HG02642 (cell line): ENCODE results near the gene IGFL3.
"Not testable (repeated sequence)": the region's sequence is repeated elsewhere in the genome, so short reads cannot be mapped to it uniquely, and the experiment has no call there.

Experiments used
- ATAC-seq: cut with Tn5 transposase; IDR thresholded peaks from one replicate; pipeline ENCODE4 v1.9.1; 2021; ENCODE audit warnings: mild to moderate bottlenecking; ENCODE audit not compliant: unreplicated experiment, poor library complexity

The IGFL3 gene

DNA sequence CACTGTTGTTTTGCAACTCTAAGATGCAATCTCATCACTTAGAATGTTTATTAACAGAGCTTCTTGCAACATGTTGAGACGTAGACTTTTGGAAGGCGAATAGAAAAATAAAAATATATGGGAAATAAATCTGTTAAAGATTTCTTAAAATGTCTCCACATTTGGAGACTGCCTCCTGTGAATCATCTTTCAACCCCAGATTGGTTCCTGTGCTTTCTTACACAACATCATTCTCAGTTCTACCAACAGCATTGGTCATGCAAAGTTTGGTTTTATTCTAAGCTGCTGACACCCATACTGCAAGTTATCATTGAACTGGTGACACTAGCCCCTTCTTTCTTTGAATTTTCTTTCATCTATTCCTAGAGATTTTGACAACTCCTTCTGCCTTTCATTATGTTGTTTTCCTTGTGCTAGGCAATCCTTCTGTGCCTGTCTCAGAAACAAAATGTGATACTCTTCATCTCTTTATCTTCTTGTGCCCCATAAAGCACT lies 1.6 kb upstream of the IGFL3 start:
- ATAC-seq: no peak

DNA sequence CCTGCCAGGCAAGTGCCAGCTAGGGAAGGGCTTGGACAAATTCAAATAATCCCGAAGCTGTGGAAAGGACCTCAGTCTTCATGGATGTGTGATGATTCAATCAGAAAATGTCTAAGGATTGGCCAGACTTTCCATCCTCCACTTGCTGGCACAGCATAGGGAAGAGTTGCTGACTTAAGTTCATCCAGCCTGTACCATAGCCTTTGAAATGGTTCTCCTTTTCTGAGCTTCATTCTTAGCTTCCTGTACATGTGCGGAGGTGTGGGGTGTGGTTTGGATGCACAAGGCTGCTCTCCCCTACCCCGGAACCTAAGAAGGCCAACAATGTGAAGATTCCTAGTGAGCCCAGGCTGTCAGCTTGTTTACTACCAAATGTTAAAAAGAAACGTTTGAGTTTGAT lies 959 bp upstream of the IGFL3 start:
- ATAC-seq: no peak

DNA sequence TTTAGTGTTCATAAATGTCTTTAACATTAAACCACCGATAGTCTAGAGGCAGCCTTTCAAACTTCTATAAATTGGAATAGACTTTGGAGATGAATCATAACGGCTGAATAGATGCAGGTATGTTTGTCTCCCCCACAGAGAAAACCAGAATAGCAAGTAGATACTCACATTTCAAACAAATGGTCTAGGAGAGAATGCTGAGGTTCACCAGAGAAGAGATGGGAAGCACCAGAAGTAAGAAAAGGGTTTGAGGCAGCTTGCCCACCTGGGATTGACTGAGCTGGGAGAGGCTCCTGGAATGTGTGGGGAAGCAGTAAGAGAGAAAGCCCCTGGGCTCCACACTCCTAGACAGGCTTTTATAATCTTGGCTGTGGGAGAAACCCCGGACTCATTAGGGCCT lies 6.4 kb downstream of the IGFL3 start:
- ATAC-seq: no peak

DNA sequence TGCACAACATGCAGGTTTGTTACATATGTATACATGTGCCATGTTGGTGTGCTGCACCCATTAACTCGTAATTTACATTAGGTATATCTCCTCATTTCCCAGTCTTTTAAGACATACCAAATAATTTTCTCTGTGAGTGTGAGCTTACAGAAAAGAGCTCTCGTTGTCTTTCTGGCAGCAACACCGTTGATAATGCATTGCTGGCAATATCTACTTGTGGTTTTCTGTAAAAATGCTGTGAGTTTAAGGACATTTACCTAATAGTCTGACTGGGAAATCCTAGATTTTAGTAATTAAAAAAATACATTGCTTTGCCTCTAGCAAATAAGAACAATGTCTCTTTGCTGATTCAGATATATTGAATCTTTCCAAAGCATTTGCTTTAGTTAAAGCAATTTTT lies 8.4 kb downstream of the IGFL3 start:
- no peak for ATAC-seq

- no peak for ATAC-seq
Measured at GRCh38 chr19:46115396-46116106, 8.9 kb downstream of the IGFL3 start.

GRCh38 chr19:46113726-46114125 lies 10.8 kb downstream of the IGFL3 start:
- ATAC-seq: no peak

DNA sequence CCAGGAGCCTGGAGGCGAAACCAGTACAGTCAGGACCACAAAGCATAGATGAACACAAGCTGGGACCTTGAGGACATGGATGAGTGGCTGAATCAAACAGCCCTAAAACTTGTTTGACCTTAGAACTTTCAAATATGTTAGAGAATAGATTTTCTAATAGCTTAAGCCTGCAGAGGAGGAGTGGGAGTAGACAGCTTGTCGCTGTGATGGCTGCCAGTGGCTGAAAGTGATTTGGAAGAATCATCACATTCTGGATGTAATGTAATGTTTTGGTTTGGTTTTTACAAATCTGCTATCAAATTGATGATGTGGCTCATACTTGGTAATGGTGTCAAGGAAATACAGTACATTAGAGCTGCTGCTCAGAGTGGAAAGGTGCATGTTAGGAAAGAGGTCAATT lies 12.0 kb downstream of the IGFL3 start:
- no peak for ATAC-seq

DNA sequence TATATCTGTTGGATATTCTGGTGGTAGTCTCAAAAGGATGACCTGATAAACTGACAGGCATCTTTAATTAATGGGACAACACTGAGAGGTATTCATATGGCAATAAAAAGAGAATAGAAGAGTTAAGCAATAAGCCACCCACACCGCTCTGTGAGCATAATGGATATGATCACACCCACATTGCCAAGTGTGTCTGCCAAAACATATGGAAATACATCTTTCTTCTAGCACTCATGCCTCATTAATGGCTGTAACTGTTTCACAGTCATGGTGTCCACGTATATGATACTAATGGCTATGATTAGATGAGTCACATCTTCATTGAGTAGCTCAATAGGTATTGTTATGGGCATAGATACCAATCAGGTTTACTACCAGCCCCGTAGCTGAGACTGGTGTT lies 13.1 kb downstream of the IGFL3 start:
- no peak for ATAC-seq

DNA sequence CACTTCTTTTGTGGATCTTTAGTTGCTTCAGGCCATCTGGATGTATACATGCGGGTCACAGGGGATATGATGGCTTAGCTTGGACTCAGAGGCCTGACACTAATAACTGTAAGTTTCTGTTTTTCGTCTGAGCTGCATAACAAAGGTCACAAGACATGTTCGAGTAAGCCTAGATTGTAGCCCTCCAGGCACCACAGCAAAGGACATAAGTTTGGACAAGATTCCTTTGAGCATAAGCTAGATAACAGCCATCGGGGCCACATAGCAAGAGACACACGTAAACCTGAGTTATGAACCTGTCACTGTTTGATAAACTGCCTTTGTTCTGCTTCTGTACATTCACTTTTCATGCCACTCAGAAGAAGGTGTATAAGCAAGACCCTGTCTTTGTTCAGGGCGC lies 14.6 kb downstream of the IGFL3 start:
- ATAC-seq: no peak

DNA sequence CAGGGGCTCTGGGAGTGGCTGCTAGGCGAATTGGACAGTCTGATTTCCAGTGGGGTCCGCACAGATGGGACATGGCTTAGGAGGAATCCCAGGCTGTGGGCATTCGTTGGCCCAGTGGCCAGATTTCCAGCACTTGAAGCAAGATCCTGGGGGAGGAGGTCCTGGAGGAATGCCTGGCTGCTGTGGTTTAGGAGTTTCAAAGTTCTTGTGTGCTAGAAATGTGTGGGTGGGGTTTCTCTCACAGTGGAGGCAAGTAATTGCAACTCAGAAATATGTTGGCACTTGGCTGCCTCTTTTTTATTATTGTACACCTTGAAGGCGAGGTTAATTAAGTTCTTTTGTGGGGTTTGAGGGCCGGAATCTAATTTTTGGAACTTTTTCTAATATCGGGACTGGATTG lies 17.1 kb downstream of the IGFL3 start:
- no peak for ATAC-seq

DNA sequence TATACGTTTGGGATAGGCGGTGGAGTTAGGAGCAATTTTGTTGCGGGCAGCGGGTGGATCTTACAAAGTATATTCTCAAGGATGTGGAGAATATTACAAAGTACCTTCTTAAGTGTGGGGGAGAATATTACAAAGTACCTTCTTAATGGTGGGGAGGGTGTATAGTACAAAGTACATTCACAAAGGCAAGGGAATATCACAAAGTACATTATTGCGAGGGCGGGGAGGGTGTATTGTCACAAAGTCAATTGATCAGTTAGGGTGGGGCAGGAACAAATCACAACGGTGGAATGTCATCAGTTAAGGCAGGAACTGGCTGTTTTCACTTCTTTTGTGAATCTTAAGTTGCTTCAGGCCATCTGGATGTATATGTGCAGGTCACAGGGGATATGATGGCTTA lies 22.2 kb downstream of the IGFL3 start:
- ATAC-seq: not testable (repeated sequence)

DNA sequence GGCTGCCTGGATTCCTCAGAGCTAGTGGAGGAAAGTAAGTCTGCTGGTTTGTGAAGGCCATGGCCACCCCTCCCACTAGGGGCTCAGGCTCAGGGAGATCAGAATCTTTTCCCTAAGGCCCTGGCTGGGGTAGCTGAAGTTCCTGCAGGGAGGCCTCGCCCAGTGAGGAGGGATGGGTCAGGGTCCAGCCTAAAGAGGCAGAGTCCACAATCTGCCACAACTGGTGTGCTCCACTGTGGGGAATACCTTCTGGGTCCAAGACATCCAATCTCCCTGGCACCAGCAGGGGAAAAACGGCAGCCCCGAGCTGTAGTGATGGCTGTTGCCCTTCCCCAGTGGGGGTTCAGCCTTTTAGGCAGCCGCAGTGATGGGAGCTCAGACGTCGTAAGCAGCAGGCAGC lies 23.2 kb downstream of the IGFL3 start:
- ATAC-seq: no peak

DNA sequence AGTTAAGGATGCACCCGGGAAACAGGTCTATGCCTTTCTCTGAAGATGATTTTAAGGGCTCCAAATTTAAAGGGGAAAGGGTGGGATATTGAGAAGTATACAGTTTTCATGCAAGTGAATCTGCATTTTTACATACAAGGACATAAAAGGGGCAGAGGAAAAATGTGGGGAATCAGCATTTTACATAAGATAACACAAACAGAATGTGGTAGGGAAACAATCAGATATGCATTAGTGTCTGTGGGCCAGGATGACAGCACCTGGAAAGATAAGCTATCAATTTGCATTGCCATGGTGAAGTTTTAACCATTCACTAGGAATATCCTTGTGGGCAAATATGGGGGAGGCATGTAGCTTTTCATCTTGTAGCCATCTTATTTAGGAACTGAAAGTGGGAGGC lies 24.1 kb downstream of the IGFL3 start:
- no peak for ATAC-seq

DNA sequence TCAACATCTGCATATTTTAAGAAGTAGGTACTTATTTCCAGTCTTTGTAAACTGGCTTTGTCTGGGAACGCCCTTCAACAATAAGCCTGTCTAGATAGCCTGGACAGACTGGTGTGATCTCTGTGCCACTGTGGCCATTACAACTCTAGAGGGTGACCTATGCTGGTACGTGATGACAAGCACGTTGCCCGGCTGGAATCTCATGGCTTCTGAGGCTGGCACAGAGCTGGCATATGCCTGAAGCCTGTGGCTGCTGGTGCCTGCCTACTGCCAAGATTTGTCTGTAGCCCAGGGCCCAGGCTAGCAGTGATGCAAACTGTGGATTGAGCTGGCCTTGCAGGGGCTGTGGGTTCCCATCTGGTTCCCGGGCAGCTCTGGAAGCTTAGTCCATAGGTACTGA lies 34.0 kb downstream of the IGFL3 start:
- no peak for ATAC-seq

- no peak for ATAC-seq
Measured at GRCh38 chr19:46089432-46089831, 35.1 kb downstream of the IGFL3 start.

DNA sequence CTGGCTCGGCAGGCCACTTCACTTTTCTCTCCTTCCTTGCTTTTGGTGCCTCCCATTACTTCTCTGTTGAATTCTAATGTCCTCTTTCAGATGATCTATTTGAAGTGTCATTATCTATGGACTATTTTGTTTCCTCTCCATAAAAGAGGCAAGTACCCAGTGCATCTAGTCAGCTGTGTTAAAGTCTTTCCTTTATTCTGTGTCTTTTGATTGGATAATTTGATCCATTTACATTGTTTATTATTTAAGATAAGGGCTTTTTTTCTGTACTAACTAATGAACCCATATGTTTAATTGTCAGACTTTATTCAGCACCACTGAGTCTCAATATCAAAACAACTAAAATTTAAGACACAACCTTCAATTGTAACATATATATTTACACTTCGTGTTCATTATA lies 36.4 kb downstream of the IGFL3 start:
- ATAC-seq: no peak

DNA sequence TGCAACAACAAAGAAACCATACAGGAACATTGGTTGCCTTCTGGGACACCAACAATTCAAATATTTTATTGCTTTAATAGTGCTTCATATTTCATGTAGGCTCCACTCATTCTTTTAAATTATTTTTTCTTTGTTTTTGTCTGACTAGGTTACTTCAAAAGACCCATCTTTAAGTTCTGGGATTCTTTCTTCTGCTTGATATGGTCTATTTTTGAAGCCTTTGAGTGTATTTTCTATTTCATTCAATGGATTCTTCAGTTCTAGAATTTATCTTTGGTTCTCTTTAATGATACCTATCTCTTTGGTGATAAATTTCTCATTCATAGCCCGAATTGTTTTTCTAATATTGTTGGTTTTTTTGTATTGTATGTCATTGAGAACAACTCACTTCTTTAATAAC lies 38.6 kb downstream of the IGFL3 start:
- no peak for ATAC-seq

DNA sequence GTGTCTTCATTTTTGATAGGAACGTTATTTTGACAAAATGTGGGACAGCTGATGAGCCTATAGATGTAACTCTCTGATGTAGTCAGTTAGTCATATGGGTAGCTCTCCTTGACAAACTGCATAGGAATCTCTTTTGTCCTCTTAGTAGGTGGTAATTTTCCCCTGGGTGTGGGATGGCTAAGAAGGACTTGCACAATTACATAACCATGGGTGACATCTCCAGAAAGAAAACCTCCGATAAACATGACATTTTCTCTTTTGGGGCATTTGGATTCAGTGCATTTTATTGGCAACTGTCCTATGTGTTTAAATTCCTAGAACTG lies 41.8 kb downstream of the IGFL3 start:
- ATAC-seq: no peak

DNA sequence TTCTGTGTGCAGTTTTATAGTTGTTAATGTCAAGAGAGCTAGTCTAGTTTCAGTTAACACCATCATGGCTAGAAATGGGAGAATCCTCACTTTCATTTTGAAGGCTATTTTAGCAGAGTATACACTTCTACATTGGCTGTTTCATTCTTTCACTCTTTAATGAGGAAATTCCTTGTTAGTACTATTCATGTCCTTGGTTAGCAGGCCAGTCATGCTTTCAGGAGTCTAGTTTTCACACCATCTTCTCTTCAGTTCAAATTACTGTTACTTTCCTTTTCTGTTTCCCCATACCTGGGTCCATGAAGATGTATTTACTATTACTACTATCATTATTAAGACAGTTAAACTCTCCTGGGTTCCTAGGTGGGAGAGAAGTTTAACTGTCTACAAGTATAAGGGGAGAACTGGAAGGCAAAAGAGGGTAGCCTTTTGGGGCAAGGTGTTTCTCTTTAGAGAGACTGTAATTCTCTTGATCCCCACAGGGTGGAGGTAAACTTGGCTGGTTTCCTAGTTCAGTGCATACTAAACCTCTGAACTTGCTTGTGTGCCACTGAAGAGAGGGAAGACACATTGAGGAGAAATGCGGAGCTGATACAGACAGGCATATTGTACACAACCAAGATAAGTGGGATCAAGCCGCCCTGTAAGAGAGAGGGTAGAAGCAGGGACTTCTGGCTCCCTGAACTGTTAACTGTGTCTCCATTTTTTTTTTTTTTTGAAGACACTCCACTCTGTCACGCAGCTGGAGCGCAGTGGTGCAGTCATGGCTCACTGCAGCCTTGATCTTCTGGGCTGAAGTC lies 42.4 kb downstream of the IGFL3 start:
- no peak for ATAC-seq

GRCh38 chr19:46080561-46080960 lies 43.9 kb downstream of the IGFL3 start:
- no peak for ATAC-seq

DNA sequence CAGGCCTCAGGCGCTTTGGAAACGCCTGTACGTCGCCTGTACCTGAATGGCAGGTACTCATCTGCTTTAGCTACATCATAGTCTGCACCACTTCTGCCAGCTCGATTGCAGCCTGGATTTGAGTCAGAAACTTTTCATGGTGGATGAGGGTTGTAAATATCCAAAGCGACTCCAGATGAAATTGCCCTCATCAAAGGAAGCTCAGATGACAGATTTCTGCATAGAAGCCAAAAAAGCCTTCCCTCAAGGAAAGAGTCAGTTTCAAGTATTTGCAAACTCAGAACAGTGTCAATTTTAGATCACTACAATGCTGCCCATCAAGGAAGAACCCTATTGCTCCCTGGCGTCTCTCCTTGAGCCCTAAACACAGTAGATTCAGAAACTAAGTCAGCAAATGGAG lies 44.9 kb downstream of the IGFL3 start:
- ATAC-seq: no peak
